ENCODE results near the gene DSCAML1.
A peak's percentile ranks its signal among the peaks of the same experiment; 100 is the strongest.

Gene DSCAML1

DNA sequence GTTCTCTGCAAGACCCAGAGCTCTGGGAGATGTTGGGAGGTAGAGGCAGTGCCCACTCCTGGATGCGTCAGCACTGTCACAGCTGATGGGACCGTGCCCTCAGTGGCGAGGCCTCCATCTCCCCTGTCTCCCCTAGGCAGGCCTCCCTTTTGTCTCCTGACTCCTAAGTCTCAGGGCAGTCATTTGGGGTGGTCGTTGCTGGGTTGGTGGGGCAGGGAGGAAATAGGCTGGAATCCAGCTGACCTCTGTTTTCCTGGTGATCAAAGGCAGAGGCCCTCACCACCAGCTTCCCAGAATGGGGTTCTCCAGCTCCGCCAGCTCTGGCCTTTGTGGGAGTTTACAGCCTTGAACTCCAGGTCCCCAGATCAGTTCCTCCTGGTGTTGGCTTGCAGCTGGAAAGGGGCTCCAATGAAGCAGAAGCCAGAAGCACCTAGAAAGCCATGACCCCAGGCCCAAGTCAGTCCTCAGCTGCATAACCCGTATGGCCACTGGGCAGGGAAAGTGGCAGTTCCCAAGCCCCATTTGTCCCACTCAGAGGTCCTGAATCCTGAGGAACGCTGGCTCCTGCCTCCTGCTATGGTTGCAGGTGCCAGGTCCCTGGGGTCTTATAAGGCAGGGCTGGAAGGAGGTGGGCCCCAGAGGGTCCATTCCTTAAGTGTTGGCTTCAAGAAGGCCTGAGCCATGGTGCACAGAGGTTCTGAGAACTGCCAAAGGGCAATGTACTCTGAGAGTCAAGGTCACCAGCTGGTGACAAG is 34.8 kb upstream of the DSCAML1 start:
- DNase-seq: no peak

DNA sequence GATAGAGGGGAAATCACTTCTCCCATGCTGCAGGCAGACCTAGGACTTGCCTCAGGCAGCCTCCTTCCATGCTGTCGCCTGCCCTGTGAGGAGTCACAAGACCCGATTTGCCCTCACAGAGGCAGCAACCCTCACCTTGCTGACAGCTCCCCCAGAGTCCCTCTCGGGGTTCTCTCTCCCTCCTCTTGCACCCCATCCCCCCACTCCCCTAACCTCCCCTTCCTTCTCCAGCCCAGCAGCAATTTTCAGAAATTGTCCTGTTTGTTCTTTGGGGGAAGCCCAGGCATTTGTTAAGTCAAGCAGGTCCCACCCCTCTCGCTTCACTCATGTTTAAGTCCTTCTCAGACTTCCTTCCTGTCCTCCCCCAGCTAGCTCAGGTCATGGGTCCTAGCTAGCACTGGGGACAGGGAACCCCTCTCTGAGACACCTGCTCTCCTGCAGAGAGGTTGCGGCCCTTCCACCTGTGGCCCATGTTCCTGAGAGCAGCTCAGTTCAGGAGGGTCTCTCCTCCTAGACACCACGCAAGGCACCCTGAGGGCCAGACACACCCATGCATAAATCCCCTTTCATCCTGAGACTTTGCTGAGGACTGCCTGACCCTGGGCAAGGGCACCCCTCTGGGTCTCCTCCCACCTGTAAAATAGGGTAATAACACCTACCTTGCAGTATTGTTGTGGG is 33.8 kb upstream of the DSCAML1 start:
- no peak for DNase-seq

GRCh38 chr11:117830072-117830471 is 33.1 kb upstream of the DSCAML1 start:
- DNase-seq: no peak

GRCh38 chr11:117829369-117829725 is 32.3 kb upstream of the DSCAML1 start:
- DNase-seq: no peak

GRCh38 chr11:117828611-117829368 is 31.8 kb upstream of the DSCAML1 start:
- no peak for DNase-seq

DNA sequence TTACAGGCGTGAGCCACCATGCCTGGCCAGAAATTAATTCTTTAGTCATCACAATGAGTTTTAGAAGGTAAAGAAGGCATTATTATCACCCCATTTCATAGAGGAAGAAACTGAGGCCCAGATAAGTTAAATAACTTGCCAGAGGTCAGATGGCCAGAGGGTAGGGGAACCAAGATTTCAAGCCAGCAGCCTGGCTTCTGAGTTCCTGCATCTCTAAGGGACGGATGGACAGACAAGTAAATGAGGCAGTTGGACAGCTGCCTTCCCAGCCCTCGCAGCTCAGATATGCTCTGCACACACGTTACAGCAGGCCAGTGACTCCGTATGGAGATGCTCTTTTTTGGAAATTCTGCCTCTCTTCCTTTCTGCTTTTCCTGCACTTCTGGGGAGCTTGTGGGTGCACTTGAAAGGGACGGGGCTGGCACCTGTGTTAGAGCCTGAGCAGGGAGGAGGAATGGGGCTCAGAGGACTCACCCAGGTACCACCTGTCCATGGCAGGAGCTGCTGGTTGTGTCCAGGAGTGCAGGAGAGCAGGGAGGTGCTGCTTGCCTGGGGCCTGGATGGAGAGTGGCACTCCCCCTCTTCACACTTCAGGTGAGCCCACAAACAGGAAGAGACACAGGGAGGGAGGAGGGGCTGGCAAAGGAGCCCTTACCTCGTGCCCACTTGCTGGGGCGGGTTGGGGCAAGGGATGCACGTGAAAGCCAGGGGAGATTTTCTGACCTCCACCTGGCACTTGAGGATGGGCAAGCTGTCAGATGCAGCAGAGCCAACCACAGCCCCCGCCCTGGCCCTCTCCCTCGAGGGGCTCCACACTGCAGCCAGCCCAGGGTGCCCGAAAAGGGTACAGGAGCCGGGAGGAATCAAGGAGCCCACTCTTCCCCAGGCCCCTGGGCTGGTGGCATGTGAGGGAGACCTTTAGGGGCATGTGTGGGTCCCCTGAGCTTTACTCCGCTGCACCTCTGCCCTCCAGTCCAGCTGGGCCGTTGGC is 30.8 kb upstream of the DSCAML1 start:
- DNase-seq: peak; percentile 73

GRCh38 chr11:117826832-117827231 is 29.8 kb upstream of the DSCAML1 start:
- DNase-seq: no peak

DNA sequence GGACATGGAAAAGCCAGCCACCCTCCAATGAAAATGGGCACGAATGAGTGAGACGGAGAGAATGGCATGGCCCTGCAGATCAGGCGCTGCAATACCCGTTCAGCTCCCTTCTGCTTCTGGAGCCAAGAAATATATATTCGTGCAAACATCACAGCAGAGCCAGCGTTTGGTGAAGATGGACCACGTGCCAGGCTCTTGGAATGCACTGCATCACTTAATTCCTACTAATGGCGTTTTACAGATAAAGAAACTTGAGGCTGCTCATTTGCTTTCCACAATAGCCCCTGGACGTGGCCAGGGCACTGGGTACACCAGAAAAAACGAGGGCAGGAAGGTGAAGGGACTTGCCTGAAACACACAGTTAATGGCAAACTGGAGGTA is 29.2 kb upstream of the DSCAML1 start:
- DNase-seq: no peak

- no peak for DNase-seq
Observed at GRCh38 chr11:117825538-117826189, 28.6 kb upstream of the DSCAML1 start.

DNA sequence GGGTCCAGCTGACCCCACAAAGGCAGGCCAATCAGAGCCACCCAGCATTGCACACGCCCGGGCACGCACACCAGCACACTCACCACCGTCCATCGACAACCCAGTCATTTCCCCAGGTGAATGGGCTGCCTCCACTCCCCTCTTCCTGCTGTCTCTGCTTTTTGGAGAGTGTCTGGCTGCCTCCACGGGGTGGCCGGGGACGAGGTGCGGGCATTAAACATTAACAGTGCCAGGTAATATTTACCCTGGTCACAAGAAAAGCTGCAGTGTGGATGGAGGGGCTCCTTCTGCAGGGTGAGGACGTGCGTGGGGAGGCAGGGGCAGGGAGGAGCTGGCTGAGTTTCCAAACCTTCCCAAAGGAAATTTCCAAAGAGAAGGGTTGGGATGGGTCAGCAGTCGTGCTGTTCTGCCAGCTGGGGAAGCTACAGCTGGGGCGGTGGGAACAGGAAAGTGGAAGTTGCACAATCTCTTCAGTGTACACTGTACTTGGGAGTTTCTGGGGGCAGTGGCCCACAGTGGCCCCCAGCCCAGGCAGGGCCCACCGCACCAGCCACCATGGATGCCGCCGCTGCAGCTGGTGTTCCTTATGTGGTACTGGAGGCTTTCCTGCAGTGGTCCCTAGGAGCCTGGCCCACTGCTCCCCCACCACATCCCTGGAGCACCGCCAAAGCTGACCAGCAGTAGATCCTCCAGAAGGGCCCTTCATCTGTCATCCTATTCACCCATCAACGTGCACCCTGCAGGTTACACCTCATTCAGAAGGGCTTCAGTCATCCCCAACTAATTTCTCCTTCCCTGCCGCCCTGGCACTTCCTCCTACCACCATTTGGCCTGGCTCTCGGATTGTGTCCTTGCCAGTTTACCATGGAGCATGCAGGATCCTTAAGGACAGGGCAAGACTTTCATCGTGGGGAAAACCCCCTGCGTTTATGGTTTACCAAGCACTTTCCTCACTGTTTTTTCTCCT is 27.8 kb upstream of the DSCAML1 start, which contains the start of gene FXYD2:
Gene FXYD2, minus strand, starts transcription at position 174 of the 967 bp plus-strand sequence. Its CDS starts 66 bp downstream, at position 108.
- DNase-seq: peak; percentile 62

GRCh38 chr11:117823946-117824420 is 27.0 kb upstream of the DSCAML1 start:
- DNase-seq: no peak

DNA sequence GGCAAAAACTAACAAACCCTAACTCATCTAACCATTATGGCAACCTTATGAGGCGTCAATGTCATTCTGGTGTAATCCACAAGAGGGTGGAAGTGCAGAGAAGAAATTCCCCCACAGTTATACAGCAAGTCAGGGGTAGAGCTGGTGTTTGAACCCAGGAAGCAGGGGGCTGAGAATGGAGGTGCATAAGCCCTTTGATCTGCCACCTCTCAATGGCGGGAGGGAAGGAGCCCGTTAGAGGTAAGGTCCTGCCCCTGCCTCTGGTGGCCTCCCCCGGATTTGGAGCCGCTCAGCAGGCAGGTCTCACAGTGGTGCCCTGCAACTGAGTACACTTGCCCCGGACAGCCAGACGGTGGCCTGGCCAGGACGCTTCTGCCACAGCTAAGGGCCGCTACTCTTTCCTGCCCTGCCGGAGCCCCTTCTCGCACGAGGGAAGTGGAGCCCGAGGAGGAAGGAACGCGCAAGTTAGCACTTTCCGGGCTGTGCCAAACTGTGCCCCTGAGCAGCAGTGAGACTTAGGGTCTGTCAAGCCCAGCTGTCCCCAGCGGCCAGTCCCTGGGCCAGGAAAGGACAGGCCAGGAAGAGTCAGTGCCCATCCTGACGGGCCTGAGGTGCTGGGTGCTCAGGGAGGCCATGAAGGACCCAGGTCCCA is 26.4 kb upstream of the DSCAML1 start:
- DNase-seq: peak; percentile 34

- peak; percentile 23 for DNase-seq
Observed at GRCh38 chr11:117822074-117823033, 25.3 kb upstream of the DSCAML1 start.

DNA sequence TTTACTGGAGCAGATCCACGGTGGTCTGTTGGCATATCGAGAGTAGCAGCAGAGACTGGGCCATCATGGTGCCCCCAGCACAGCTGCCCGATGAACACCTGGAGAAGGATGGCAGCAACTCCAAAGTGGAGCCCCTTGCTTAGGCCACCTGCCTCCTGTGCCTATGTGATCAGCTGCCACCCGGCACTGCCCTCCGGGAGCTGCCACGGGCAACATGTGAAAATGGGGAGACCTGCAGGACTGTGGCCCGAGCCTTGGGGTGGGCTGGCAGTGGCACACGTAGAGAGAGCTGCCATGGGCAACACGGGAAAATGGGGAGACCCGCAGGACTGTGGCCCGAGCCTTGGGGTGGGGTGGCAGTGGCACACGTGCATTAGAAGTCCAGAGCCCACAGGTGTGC is 24.4 kb upstream of the DSCAML1 start:
- no peak for DNase-seq

- DNase-seq: no peak
Observed at GRCh38 chr11:117820516-117820915, 23.5 kb upstream of the DSCAML1 start.

- DNase-seq: peak; percentile 93
Observed at GRCh38 chr11:117820071-117820470, 23.1 kb upstream of the DSCAML1 start.

DNA sequence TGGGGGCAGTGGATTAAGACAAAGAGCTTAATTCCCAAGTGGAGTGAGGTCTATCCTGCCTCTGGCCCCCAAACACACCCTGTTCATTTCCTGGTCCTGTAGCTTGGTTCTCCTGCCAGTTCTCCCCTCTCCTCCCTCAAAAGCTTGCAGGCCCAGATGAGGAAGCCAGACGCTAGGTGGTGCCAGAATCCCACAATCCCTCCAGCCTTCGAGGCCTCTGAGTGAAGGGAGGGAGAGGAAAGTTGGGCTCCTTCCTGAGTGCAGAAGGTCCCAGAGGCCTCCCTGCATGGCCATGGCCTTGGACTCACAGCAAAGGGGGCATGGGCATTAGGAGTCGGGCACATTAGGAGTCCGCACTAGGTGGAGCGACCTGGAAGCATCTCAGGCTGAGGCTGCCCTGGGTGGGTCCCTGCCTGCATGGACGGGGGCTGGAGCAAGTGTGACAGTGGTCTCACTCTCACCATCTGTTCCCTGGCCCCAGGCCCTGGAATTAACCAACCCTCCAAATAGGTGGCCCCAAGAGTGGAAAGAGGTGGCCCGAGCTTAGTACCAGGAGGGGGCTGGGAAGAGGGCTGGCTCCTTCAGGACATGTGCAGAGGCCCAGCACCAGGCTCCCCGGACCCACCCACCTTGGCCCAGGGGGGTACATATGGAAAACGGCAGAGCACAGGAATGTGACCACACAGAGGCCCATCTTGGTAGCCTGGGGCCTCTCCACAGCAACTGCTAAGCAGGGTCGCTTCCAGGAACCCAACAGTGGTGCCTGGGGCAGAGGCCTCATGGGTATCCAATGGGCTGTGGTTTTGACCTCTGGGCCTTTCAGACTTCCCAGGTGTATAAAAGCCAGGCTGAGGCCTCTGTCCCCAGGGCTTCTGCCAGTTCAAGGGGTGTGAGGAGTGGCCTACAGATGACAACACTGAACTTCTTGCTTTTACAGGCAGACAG is 22.4 kb upstream of the DSCAML1 start:
- peak; percentile 95 for DNase-seq
